ENCODE data around the gene S1PR4.
"Not testable (repeated sequence)": the region's sequence is repeated elsewhere in the genome, so short reads cannot be mapped to it uniquely, and the experiment has no call there.

Gene S1PR4

DNA sequence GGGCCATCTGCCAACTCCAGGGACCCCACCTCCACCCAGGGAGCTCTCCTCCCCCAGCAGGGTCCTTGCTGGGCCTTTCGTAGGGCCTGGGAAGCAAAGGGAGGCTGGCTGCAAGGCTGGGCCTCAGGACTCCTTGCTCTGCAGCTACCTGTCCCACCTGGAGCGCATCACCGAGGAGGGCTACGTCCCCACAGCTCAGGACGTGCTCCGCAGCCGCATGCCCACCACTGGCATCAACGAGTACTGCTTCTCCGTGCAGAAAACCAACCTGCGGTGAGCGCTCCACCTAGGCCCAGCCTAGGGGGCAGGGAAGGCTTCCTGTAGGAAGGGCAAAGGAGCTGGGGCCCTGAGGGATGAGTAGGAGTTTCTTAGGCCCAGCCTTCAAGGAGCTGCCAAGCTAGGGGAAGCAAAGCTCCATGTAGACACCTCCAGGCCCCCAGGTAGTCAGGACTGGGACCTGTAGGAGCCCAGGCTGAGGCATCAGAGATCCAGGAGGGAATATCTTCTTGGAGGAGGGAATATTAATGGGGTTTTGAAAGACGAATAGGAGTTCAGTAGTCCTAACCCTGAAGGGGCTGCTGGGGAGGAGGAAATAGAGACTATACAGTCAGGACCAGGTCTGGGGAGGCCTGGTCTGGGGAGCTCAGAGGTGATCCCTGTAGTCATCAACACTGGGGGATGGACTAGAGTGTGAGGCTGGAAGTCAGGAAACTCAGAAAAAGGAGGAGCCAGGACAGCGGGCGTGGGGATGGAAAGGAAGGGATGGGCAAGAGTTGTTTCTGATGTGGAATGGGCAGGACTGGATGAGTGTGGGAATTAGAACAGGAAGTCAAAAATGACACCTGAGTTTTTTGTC lies 26.8 kb upstream of the S1PR4 start:
- in situ Hi-C loops (cut with MboI; ENCODE audit: low sequenced_read_pairs): no loop called here

DNA sequence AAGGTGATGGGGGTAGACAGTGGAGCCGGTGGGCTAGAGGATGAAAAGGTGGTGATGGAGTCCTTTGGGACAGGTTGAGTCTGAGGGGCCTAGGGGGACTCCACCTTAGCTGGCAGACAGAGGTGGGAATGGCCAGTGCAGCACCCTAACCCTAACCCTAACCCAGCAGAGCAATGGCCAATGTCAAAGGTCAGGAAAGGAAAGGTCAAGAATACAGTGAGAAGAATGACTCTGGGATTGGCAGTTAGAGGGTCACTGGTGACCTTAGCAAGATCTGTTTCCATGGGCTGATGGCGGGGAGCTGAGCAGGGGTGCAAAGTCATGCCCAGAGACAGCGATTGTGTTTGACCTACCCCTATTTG lies 26.2 kb upstream of the S1PR4 start:
- in situ Hi-C loops (cut with MboI; ENCODE audit: low sequenced_read_pairs): no loop called here

DNA sequence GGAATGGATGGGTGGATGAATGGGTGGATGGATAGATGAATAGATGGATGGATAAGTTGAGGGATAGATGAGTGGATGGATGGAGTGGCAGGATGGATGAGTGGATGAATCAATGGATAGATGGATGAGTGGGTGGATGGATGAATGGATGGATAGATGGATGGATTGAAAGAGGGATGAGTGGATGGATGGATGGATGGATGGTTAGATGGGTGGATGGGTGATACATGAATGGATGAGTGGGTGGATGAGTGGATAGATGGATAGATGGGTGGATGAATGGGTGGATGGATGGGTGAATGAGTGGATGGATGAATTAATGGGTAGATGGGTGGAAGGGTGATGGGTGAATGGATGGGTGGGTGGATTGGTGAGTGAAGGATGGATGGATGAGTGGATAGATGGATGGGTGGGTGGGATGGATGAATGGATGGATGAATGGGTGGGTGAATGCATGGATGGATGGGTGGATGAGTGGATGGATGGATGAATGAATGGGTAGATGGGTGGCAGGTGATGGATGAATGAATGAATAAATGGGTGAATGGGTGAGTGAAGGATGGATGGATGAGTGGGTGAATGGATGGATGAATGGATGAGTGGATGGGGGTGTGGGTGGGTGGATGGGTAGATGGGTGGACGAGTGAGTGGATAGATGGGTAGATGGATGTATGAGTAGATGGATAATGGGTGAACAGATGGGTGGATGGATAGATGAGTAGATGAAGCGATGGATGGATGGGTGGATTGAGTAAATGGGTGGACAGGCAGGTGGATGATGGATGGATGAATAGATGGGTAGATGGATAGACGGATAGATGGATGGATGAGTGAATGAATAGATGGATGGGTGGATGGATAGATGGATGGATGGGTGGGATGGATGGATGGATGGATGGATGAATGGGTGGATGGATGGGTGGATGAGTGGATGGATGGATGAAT lies 25.0 kb upstream of the S1PR4 start:
- in situ Hi-C loops (cut with MboI; ENCODE audit: low sequenced_read_pairs): no loop called here

GRCh38 chr19:3154447-3154846 lies 24.1 kb upstream of the S1PR4 start:
- in situ Hi-C loops (cut with MboI; ENCODE audit: low sequenced_read_pairs): not testable (repeated sequence)

GRCh38 chr19:3154957-3155736 lies 23.4 kb upstream of the S1PR4 start:
- in situ Hi-C loops (cut with MboI; ENCODE audit: low sequenced_read_pairs): no loop called here

GRCh38 chr19:3157096-3157845 lies 21.3 kb upstream of the S1PR4 start:
- in situ Hi-C loops (cut with MboI; ENCODE audit: low sequenced_read_pairs): no loop called here

DNA sequence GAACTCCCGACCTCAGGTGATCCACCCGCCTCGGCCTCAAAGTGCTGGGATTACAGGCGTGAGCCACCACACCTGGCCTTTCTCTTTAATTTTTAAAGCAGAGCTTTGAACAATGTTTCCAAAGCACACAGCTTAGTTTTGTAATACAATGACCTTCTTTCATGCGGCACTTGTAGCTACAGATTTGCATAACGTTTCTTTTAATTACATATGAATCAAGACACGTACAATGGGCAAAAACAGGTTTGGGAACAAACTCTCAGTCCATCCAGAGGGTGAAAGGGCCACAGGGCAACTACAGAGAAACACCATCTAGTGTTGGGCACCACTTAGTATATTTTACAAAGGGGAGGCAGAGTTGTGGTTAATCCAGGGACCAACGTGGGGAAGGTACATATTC lies 19.0 kb upstream of the S1PR4 start:
- in situ Hi-C loops (cut with MboI; ENCODE audit: low sequenced_read_pairs): no loop called here

- in situ Hi-C loops (cut with MboI; ENCODE audit: low sequenced_read_pairs): no loop called here
These were observed 18.4 kb upstream of the S1PR4 start for GRCh38 chr19:3160219-3160618.

DNA sequence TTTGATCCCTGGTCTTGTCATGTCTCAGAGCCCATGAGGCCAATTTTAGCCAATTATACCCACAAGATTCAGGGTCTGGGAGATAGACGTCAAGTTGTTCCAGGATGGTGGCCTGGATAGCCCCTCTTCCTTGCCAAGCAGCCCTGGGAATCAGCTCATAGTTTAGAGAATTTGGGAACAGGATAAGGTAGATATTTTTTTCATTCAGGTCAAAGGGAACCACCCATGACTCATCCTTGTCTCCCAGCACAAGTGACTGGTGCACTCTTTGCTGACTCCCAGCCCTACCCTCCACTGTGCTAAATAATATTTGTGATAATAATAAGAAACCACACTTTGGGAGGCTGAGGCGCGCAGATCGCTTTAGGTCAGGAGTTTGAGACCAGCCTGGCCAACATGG lies 17.1 kb upstream of the S1PR4 start:
- in situ Hi-C loops (cut with MboI; ENCODE audit: low sequenced_read_pairs): no loop called here

DNA sequence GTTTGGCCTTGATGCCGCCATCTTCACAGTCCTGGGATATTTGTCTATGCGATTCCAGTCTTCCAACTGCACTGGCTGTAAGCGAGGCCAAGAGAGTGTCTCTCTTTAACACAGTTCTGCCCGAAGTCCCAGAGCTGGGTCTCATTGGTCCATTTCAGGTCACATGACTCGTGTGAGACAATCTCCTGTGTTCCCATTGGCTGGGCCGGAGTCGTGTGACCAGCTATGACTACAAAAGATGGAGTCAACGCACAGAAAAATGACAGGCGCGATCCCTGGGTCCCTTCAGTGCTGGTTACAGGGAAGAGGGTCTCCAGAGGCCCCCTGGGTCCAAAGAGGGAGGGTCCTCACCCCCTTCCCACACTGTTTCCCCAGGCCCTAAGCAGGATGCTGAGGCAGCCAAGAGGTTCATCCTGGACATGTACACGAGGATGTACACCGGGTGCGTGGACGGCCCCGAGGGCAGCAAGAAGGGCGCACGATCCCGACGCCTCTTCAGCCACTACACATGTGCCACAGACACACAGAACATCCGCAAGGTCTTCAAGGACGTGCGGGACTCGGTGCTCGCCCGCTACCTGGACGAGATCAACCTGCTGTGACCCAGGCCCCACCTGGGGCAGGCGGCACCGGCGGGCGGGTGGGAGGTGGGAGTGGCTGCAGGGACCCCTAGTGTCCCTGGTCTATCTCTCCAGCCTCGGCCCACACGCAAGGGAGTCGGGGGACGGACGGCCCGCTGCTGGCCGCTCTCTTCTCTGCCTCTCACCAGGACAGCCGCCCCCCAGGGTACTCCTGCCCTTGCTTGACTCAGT lies 15.9 kb upstream of the S1PR4 start:
- in situ Hi-C loops (cut with MboI; ENCODE audit: low sequenced_read_pairs): no loop called here

DNA sequence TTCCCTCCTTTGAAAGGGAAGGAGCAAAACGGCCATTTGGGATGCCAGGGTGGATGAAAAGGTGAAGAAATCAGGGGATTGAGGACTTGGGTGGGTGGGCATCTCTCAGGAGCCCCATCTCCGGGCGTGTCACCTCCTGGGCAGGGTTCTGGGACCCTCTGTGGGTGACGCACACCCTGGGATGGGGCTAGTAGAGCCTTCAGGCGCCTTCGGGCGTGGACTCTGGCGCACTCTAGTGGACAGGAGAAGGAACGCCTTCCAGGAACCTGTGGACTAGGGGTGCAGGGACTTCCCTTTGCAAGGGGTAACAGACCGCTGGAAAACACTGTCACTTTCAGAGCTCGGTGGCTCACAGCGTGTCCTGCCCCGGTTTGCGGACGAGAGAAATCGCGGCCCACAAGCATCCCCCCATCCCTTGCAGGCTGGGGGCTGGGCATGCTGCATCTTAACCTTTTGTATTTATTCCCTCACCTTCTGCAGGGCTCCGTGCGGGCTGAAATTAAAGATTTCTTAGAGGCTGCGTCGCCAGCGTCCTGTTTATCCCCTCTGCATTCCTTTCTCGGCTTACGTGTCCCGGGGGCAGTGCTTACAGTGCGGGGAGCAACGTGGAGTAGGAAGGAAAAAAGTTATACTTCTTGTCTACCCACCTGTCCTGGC lies 15.2 kb upstream of the S1PR4 start:
- in situ Hi-C loops (cut with MboI; ENCODE audit: low sequenced_read_pairs): no loop called here

DNA sequence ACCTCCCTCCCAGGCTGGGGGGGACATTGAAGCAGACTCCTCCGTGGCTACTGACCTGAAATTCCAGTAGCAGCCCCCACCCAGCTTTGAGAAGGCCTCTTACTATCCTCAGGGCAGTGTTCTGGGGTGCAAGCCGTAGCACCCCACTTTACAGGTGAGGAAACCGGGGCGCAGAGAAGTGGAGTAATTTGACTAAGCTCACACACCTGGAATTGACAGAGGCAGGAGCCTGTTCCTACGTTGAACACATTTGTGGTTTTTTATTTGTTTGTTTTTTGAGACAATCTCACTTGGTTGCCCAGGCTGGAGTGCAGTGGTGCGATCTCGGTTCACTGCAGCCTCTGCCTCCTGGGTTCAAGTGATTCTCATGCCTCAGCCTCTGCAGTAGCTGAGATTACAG lies 14.6 kb upstream of the S1PR4 start:
- in situ Hi-C loops (cut with MboI; ENCODE audit: low sequenced_read_pairs): no loop called here

GRCh38 chr19:3167533-3168272 lies 10.9 kb upstream of the S1PR4 start:
- in situ Hi-C loops (cut with MboI; ENCODE audit: low sequenced_read_pairs): no loop called here

DNA sequence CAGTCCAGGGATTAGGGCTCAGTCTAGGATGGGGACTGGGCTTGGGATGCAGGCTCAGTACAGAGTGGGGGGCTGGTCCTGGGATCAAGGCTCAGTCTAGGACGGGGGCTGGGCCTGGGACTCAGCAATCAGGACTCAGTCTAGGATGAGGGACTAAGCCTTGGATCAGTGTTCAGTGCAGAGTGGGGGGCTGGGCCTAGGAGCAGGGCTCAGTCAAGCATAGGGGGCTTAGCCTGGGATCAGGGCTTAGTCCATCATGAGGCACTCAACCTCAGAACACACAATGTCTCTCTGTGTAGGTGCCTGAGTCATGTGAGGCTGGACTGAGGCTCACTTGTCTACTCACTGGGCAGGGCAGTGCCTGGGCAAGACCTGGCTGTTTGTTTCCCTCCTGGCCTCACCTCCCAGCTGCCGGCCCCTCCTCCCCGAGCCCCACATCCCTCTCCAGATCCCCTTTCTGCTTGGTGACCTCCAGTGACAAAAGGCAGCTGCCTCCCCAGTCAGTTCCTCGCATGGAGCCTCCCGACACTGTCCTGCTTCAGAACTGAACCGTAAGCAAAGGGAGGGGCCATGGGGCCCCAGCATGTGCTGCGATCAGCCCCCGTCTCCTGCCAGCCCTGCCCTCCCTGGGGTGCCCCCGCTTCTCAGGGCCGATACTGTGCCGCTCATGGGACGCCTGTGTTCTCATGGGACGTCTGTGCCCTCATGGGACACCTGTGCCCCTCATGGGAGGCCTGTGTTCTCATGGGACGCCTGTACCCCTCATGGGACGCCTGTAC lies 6.5 kb upstream of the S1PR4 start:
- in situ Hi-C loops (cut with MboI; ENCODE audit: low sequenced_read_pairs): no loop called here

GRCh38 chr19:3172673-3173000 lies 5.9 kb upstream of the S1PR4 start:
- in situ Hi-C loops (cut with MboI; ENCODE audit: low sequenced_read_pairs): not testable (repeated sequence)

GRCh38 chr19:3175781-3176714 lies 2.5 kb upstream of the S1PR4 start:
- in situ Hi-C loops (cut with MboI; ENCODE audit: low sequenced_read_pairs): no loop called here
